GM12801 (cell line): ENCODE results near the gene IGSF8.

Source experiments
- CTCF ChIP-seq: IDR thresholded peaks from one replicate; pipeline ENCODE4 v1.5.1; 2011; ENCODE audit warnings: control low read depth; ENCODE audit not compliant: insufficient read length; ENCODE audit errors: extremely low read depth

Gene IGSF8

GRCh38 chr1:160082487-160082886 is 15.9 kb downstream of the IGSF8 start:
- TF ChIP-seq CTCF, result no peak

- TF ChIP-seq CTCF, result no peak
These were observed 17.0 kb downstream of the IGSF8 start, which contains the start of gene KCNJ9 for GRCh38 chr1:160081261-160081936. KCNJ9 (plus strand) TSS chr1:160081538; CDS start chr1:160084031, 2,493 bp downstream.

- TF ChIP-seq CTCF, result no peak
These were observed 17.9 kb downstream of the IGSF8 start for GRCh38 chr1:160080381-160081100.

GRCh38 chr1:160079448-160079847 is 19.0 kb downstream of the IGSF8 start:
- no peak for TF ChIP-seq CTCF

GRCh38 chr1:160078512-160079195 is 19.8 kb downstream of the IGSF8 start:
- TF ChIP-seq CTCF, result no peak

- TF ChIP-seq CTCF, result no peak
These were observed 20.9 kb downstream of the IGSF8 start for GRCh38 chr1:160077486-160077885.

GRCh38 chr1:160076295-160076694 is 22.1 kb downstream of the IGSF8 start:
- TF ChIP-seq CTCF, result no peak
